K562 (cell line): ENCODE data around the gene ERCC2. TPM values are rescaled to one million over a fixed set of nuclear protein-coding genes. Genes with fewer than 3 reads are reported as not detected.

Experiments used
- ATAC-seq: fragments of 200-7000 bp; cut with Tn5 transposase; 3 replicates; pipeline ENCODE4 v1.9.1; 2020; ENCODE audit warnings: moderate library complexity
- BruUV-seq: library from RNA; stranded (reverse); fragments of 400-500 nt; replicated peaks from 2 replicates; lab custom pipeline; 2021; lab: Mats Ljungman, UMichigan
- CTCF ChIA-PET: fragments of 300-600 bp; formaldehyde crosslinking; extraction: SDS; loops from one replicate; lab custom pipeline; 2021; ENCODE audit warnings: low intra/inter-chr PET ratio; lab: Yijun Ruan, JAX
- POLR2A ChIA-PET: fragments of 300-600, 350-650 bp; sonication (Branson Sonifier 250); formaldehyde crosslinking; extraction: SDS; loops from one replicate; lab custom pipeline; 2021; ENCODE audit warnings: antibody characterized with exemption, inconsistent platforms; lab: Yijun Ruan, JAX
- DNase-seq, 4 experiments: peaks; one replicate each; pipeline versions ENCODE4 v3.0.0 to v3.0.0-alpha.2; 2011 to 2018; ENCODE audit warnings: low spot score in 3 of 4, mixed read lengths in 3 of 4; ENCODE audit errors: extremely low read depth in 1 of 4
- FAIRE-seq: peaks from 2 replicates; lab custom pipeline; 2011; peaks lifted over from hg19 to GRCh38; lab: Jason Lieb, UNC
- H2AFZ ChIP-seq: 2 replicates; pipeline ENCODE4 v1.6.0; 2011; ENCODE audit warnings: low read depth, low read length, control low read depth, inconsistent platforms
- H3K27ac ChIP-seq: fragments of 200-600 bp; 3 replicates; pipeline ENCODE4 v1.8.0; 2011; ENCODE audit warnings: low read depth, mild to moderate bottlenecking, control low read depth, inconsistent platforms, low read length, moderate library complexity, mixed read lengths; ENCODE audit errors: extremely low read depth
- H3K27me3 ChIP-seq, 2 experiments: fragments of 300-600 bp in 1 of 2; 2 replicates in 1 of 2; 3 replicates in 1 of 2; pipeline versions ENCODE4 v1.6.0 to v1.8.0; 2011; ENCODE audit warnings: inconsistent platforms in 2 of 2, low read length in 2 of 2, mild to moderate bottlenecking in 1 of 2, mixed read lengths in 1 of 2, moderate library complexity in 1 of 2; ENCODE audit not compliant: control insufficient read depth in 2 of 2, insufficient read depth in 2 of 2
- H3K36me3 ChIP-seq: fragments of 300-600 bp; 3 replicates; pipeline ENCODE4 v1.8.0; 2011; ENCODE audit warnings: mild to moderate bottlenecking, low read length, inconsistent platforms; ENCODE audit not compliant: control insufficient read depth, insufficient read depth
- H3K4me1 ChIP-seq, 2 experiments: fragments of 200-600 bp in 1 of 2; replicated peaks in 1 of 2; 2 replicates in 1 of 2; 3 replicates in 1 of 2; pipeline versions ENCODE4 v1.5.1 to v1.8.0; 2011; ENCODE audit warnings: inconsistent platforms in 2 of 2, low read length in 2 of 2, mild to moderate bottlenecking in 1 of 2, mixed read lengths in 1 of 2, moderate library complexity in 1 of 2; ENCODE audit not compliant: control insufficient read depth in 2 of 2, insufficient read depth in 2 of 2
- H3K4me2 ChIP-seq: 2 replicates; pipeline ENCODE4 v1.6.1; 2011; ENCODE audit warnings: low read length, control low read depth, inconsistent platforms, mixed read lengths; ENCODE audit not compliant: insufficient read depth
- H3K4me3 ChIP-seq: fragments of 200-600 bp; sonication (generic), shearing (Covaris generic); 2 replicates; pipeline ENCODE4 v1.5.1; 2016; ENCODE audit warnings: control low read depth, inconsistent platforms
- H3K79me2 ChIP-seq: fragments of 200-600 bp; 3 replicates; pipeline ENCODE4 v1.8.0; 2011; ENCODE audit warnings: low read length, inconsistent platforms; ENCODE audit not compliant: control insufficient read depth, insufficient read depth
- H3K9ac ChIP-seq, 2 experiments: 2 replicates each; pipeline versions ENCODE4 v1.6.0 to v1.6.1; 2011; ENCODE audit warnings: low read depth in 2 of 2, low read length in 2 of 2, control low read depth in 1 of 2, inconsistent platforms in 1 of 2, mild to moderate bottlenecking in 1 of 2, mixed read lengths in 1 of 2; ENCODE audit not compliant: insufficient read depth in 1 of 2
- H3K9me1 ChIP-seq: one replicate; pipeline ENCODE4 v1.6.0; 2011; ENCODE audit warnings: inconsistent platforms, mild to moderate bottlenecking, low read length, moderate library complexity; ENCODE audit not compliant: control insufficient read depth, insufficient read depth
- H3K9me3 ChIP-seq: replicated peaks from 2 replicates; pipeline ENCODE4 v1.5.1; 2011; ENCODE audit warnings: low read depth, low read length, inconsistent platforms; ENCODE audit not compliant: control insufficient read depth, insufficient read depth
- H4K20me1 ChIP-seq: replicated peaks from 2 replicates; pipeline ENCODE4 v1.6.1; 2011; ENCODE audit warnings: low read length, inconsistent platforms, mixed read lengths; ENCODE audit not compliant: control insufficient read depth, insufficient read depth
- ADNP ChIP-seq: fragments of 200-800 bp; sonication (Bioruptor generic); IDR thresholded peaks from 2 replicates; pipeline ENCODE4 v1.6.1; 2016; ENCODE audit warnings: missing genetic modification characterization, missing compliant biosample characterization
- BRD9 ChIP-seq: fragments of 450-650 bp; IDR thresholded peaks from 2 replicates; pipeline ENCODE4 v1.6.1; 2018; ENCODE audit warnings: low read depth; ENCODE audit not compliant: partially characterized antibody
- CBX1 ChIP-seq: sonication (generic); IDR thresholded peaks from 2 replicates; pipeline ENCODE4 v1.6.1; 2016; ENCODE audit warnings: antibody characterized with exemption, low read depth, mild to moderate bottlenecking
- CHD4 ChIP-seq: fragments of 200-600 bp; sonication (generic); IDR thresholded peaks from 3 replicates; pipeline ENCODE4 v1.6.1; 2012; ENCODE audit warnings: low read depth, mild to moderate bottlenecking, mixed read lengths, low read length, inconsistent platforms; ENCODE audit not compliant: insufficient read depth, insufficient replicate concordance, poor library complexity, severe bottlenecking
- ELF4 ChIP-seq: fragments of 450-650 bp; formaldehyde crosslinking; IDR thresholded peaks from 2 replicates; pipeline ENCODE4 v1.4.0; 2022; ENCODE audit warnings: missing genetic modification characterization
- KDM1A ChIP-seq, 2 experiments: fragments of 450-650 bp; IDR thresholded peaks; 2 replicates each; pipeline ENCODE4 v1.6.1; 2016; ENCODE audit warnings: mild to moderate bottlenecking in 2 of 2
- MEF2A ChIP-seq: IDR thresholded peaks from 2 replicates; pipeline ENCODE4 v1.6.1; 2011; ENCODE audit warnings: low read depth, mild to moderate bottlenecking, low read length, moderate library complexity; ENCODE audit not compliant: control insufficient read depth
- NFXL1 ChIP-seq: fragments of 450-650 bp; formaldehyde crosslinking; IDR thresholded peaks from 2 replicates; pipeline ENCODE4 v1.4.0; 2021; ENCODE audit warnings: mild to moderate bottlenecking
- PTBP1 ChIP-seq: fragments of 200-400 bp; formaldehyde crosslinking; IDR thresholded peaks from 2 replicates; pipeline ENCODE4 v1.6.1; 2017; ENCODE audit warnings: low read depth, low read length
- SMAD3 ChIP-seq: fragments of 450-650 bp; formaldehyde crosslinking; conservative IDR thresholded peaks from 2 replicates; pipeline ENCODE4 v1.4.0; 2020; ENCODE audit warnings: mild to moderate bottlenecking
- SMARCA5 ChIP-seq: fragments of 450-650 bp; IDR thresholded peaks from 2 replicates; pipeline ENCODE4 v1.6.1; 2016
- SNAPC5 ChIP-seq: fragments of 250-450 bp; sonication (Bioruptor Pico); IDR thresholded peaks from 2 replicates; pipeline ENCODE4 v1.8.0; 2021; ENCODE audit warnings: moderate library complexity, mild to moderate bottlenecking, inconsistent platforms
- TCF7L2 ChIP-seq: fragments of 150-350 bp; IDR thresholded peaks from 2 replicates; pipeline ENCODE4 v1.6.1; 2016; ENCODE audit warnings: low read depth, mild to moderate bottlenecking, low read length, moderate library complexity
- ZBTB11 ChIP-seq, 3 experiments: fragments of 200-800 bp in 1 of 3; fragments of 250-450 bp in 1 of 3; fragments of 450-650 bp in 1 of 3; sonication (Bioruptor Pico) in 1 of 3; sonication (Bioruptor generic) in 1 of 3; formaldehyde crosslinking in 1 of 3; IDR thresholded peaks; 2 replicates each; pipeline versions ENCODE4 v1.6.1 to v1.8.0; 2016 to 2022; ENCODE audit warnings: mild to moderate bottlenecking in 2 of 3, missing genetic modification characterization in 2 of 3, missing compliant biosample characterization in 1 of 3, moderate library complexity in 1 of 3
- ZFP36 ChIP-seq: fragments of 150-350 bp; IDR thresholded peaks from 2 replicates; pipeline ENCODE4 v1.6.1; 2018; ENCODE audit warnings: low read length, low read depth; ENCODE audit not compliant: partially characterized antibody
- ZNF253 ChIP-seq: fragments of 250-450 bp; sonication (Bioruptor Pico); conservative IDR thresholded peaks from 2 replicates; pipeline ENCODE4 v1.6.1; 2021; ENCODE audit warnings: mild to moderate bottlenecking
- ZNF354B ChIP-seq: fragments of 250-450 bp; sonication (Bioruptor Pico); IDR thresholded peaks from 2 replicates; pipeline ENCODE4 v1.4.0; 2020
- WGBS: fragments of 100-300 bp; shearing (Covaris generic); methylation state at CpG from one replicate; pipeline ENCODE4 v1.1.6; 2016; ENCODE audit warnings: low coverage, mixed read lengths; ENCODE audit not compliant: insufficient coverage; ENCODE audit errors: missing lambda C conversion rate; 5-methylcytosine and 5-hydroxymethylcytosine counted together
- in situ Hi-C: fragments of 300-500 bp; cut with MboI; formaldehyde crosslinking; loops from 4 replicates; pipeline ENCODE4 v1.15.0; 2018; ENCODE audit warnings: inconsistent platforms, mixed read lengths
- intact Hi-C: fragments of 100-400 bp; cut with micrococcal nuclease; formaldehyde crosslinking; loops from 2 replicates; pipeline ENCODE4 v1.14.2; 2022
- polyA plus RNA-seq, 8 experiments: library from polyadenylated mRNA; depleted of rRNA in 4 of 8; stranded (reverse) in 5 of 8; unstranded in 3 of 8; fragments of >200 nt; fragmentation: Nextera tagmentation in 2 of 8; fragmentation: Illumina TruSeq in 1 of 8; extraction: Ambion mirVana in 2 of 8; extraction: Trizol in 1 of 8; gene quantifications; 2 replicates each; pipeline versions ENCODE4 v1.2.1 to v1.2.3, GENCODE V29; 2011 to 2014; ENCODE audit warnings: inconsistent platforms in 1 of 8, missing spikeins in 1 of 8
- total RNA-seq, 7 experiments: library from RNA; depleted of rRNA in 6 of 7; stranded (reverse); fragments of >200 nt in 6 of 7; fragmentation: Illumina TruSeq in 2 of 7; extraction: Trizol in 2 of 7; gene quantifications; 2 replicates each; pipeline versions ENCODE4 v1.2.1 to v1.2.3, GENCODE V29; 2011 to 2021; ENCODE audit warnings: low replicate concordance in 1 of 7
- TF ChIP-seq, protein P1 (sequence below), 2 experiments: fragments of 450-650 bp in 1 of 2; sonication (generic) in 1 of 2; formaldehyde crosslinking; conservative IDR thresholded peaks; 2 replicates each; pipeline versions ENCODE4 v1.4.0 to v1.8.1; 2020 to 2022; ENCODE audit warnings: mild to moderate bottlenecking in 1 of 2, missing genetic modification reagents in 1 of 2

Gene ERCC2
- total and polyA plus RNA-seq, 9 of the 15 experiments (the other 6 are each of a cell fraction or from before 2014, with no cell fraction given): 2.2 to 55.9 (median 23.4) TPM

- in situ Hi-C loops: no loop called here
- 0 out of 2 replicates have a peak, but pooled peaks have one; percentile 17 for TF ChIP-seq CBX1
- TF ChIP-seq ELF4 (CRISPR knock-in tag): no peak
- peak; percentile 83 for TF ChIP-seq SMARCA5
- TF ChIP-seq ZNF253 (CRISPR knock-in tag): no peak
- no peak for TF ChIP-seq NFXL1
- no peak for TF ChIP-seq ZBTB11 (CRISPR knock-in tag; IDR thresholded peaks at IDR 0.05)
- TF ChIP-seq ADNP (tag): peak; percentile 91
- TF ChIP-seq, protein P1, sequence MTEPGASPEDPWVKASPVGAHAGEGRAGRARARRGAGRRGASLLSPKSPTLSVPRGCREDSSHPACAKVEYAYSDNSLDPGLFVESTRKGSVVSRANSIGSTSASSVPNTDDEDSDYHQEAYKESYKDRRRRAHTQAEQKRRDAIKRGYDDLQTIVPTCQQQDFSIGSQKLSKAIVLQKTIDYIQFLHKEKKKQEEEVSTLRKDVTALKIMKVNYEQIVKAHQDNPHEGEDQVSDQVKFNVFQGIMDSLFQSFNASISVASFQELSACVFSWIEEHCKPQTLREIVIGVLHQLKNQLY (CRISPR knock-in tag; conservative IDR thresholded peaks at IDR 0.05): no peak
- no peak for TF ChIP-seq MEF2A
- TF ChIP-seq TCF7L2: no peak
- no peak for TF ChIP-seq ZNF354B (CRISPR knock-in tag)
- peak; percentile 56 to 72 for TF ChIP-seq KDM1A (IDR thresholded peaks at IDR 0.05)
- TF ChIP-seq BRD9: peak; percentile 83
- TF ChIP-seq ZFP36: peak; percentile 79
- TF ChIP-seq CHD4: peak; percentile 60
- no peak for TF ChIP-seq SMAD3 (CRISPR knock-in tag)
- no peak for TF ChIP-seq SNAPC5 (CRISPR knock-in tag)
- 0 out of 2 replicates have a peak, but pooled peaks have one; percentile 50 for TF ChIP-seq PTBP1
These were observed 42.8 kb downstream of the ERCC2 start for GRCh38 chr19:45327404-45328143.

More at GRCh38 chr19:45327404-45328143, 42.8 kb downstream of the ERCC2 start:
- Histone ChIP-seq H2AFZ (peak overlapping the region; percentile 43; the same call in 1 of the 2 replicates), H3K4me3 (no peak overlapping the region), H3K4me2 (no peak overlapping the region), H3K9me1 (no peaks in the 10 kb centered on the region), H3K27ac (no peak overlapping the region), H4K20me1 (no peaks in the 10 kb centered on the region), H3K4me1 (peaks cover 2 to 20% of the 10 kb centered on the region in 2 experiments; a peak in 2 of 5 replicates), H3K27me3 (no peaks in the 10 kb centered on the region), H3K79me2 (no peaks in the 10 kb centered on the region), H3K36me3 (no peaks in the 10 kb centered on the region), H3K9ac (no peak overlapping the region), H3K9me3 (no peaks in the 10 kb centered on the region)
- intact Hi-C loops: no loop called here
- POLR2A ChIA-PET: interaction anchor here (0.5 kb wide), 1 partner anchor 235 kb away, joined by 3 read pairs; the partner anchor contains the start of gene PPP1R37
- ATAC-seq: no peak
- BruUV-seq: no TSS peak
- FAIRE-seq: no peak
- DNase-seq: no peak
- CTCF ChIA-PET: no interaction called here
- WGBS: 44% methylated on average over 13 of the region's 13 CpGs
